ENCODE data around the gene NPTX2. TPM values are rescaled to one million over a fixed set of nuclear protein-coding genes. Genes with fewer than 3 reads are reported as not detected.

Gene NPTX2
- total RNA-seq, 1 donor from 2014 or later: not detected

DNA sequence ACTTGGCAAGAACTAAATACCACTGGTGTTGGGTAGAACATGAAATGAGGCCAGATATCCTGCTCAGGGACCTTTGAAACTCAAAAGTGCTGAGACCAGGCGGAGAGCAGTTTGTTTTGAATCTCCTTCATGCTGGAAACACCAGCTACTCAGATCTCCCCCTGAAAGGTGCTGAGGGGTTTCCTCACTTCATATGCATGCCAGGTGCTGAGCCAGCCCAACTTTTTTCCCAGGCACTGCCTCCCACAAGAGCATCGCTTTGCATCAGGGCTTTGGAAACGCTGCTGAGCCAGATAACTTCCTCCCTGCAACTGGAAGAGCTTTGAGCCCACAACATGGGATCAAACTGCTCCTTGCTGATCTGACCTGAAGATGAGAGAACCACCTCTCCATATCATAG is 13.7 kb downstream of the NPTX2 start:
- Mint-ChIP-seq H3K4me3 (no peak overlapping the region), H3K36me3 (ENCODE audit: low read depth) (no peaks in the 10 kb centered on the region), H3K27me3 (peaks cover 21% of the 10 kb centered on the region), H3K27ac (no peak overlapping the region), H3K4me1 (no peaks in the 10 kb centered on the region), H3K9me3 (peaks cover 11% of the 10 kb centered on the region)
- ChIA-PET POLR2A (no interaction called here), CTCF (no interaction called here)
- ATAC-seq (ENCODE audit: low read depth) (no peak), DNase-seq (no peak)
- intact Hi-C loops (cut with micrococcal nuclease): no loop called here
- TF ChIP-seq, protein P1, sequence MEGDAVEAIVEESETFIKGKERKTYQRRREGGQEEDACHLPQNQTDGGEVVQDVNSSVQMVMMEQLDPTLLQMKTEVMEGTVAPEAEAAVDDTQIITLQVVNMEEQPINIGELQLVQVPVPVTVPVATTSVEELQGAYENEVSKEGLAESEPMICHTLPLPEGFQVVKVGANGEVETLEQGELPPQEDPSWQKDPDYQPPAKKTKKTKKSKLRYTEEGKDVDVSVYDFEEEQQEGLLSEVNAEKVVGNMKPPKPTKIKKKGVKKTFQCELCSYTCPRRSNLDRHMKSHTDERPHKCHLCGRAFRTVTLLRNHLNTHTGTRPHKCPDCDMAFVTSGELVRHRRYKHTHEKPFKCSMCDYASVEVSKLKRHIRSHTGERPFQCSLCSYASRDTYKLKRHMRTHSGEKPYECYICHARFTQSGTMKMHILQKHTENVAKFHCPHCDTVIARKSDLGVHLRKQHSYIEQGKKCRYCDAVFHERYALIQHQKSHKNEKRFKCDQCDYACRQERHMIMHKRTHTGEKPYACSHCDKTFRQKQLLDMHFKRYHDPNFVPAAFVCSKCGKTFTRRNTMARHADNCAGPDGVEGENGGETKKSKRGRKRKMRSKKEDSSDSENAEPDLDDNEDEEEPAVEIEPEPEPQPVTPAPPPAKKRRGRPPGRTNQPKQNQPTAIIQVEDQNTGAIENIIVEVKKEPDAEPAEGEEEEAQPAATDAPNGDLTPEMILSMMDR (IDR thresholded peaks at IDR 0.05): no peak

- Mint-ChIP-seq H3K36me3 (ENCODE audit: low read depth) (peaks cover 3% of the 10 kb centered on the region), H3K27me3 (peaks cover 5% of the 10 kb centered on the region), H3K4me1 (peaks cover 19% of the 10 kb centered on the region), H3K4me3 (no peak overlapping the region), H3K9me3 (peaks cover 7% of the 10 kb centered on the region), H3K27ac (no peak overlapping the region)
- intact Hi-C loops (cut with micrococcal nuclease): no loop called here
- TF ChIP-seq, protein P1 (IDR thresholded peaks at IDR 0.05): no peak
- ATAC-seq (ENCODE audit: low read depth) (no peak), DNase-seq (no peak)
- POLR2A ChIA-PET: no interaction called here
- CTCF ChIA-PET: no interaction called here
Observed at GRCh38 chr7:98638853-98639252, 21.8 kb downstream of the NPTX2 start.

GRCh38 chr7:98640375-98640774 is 23.3 kb downstream of the NPTX2 start:
- ATAC-seq (ENCODE audit: low read depth) (no peak), DNase-seq (no peak)
- Mint-ChIP-seq H3K4me3 (no peak overlapping the region), H3K27me3 (peaks cover 5% of the 10 kb centered on the region), H3K9me3 (peaks cover 7% of the 10 kb centered on the region), H3K36me3 (ENCODE audit: low read depth) (peaks cover 3% of the 10 kb centered on the region), H3K4me1 (peaks cover 21% of the 10 kb centered on the region), H3K27ac (no peak overlapping the region)
- TF ChIP-seq, protein P1 (IDR thresholded peaks at IDR 0.05): no peak
- ChIA-PET POLR2A (no interaction called here), CTCF (no interaction called here)
- intact Hi-C loops (cut with micrococcal nuclease): loop anchor here (5.0 to 10.0 kb wide), 3 partner anchors 67 to 326 kb away; no protein-coding TSS in a partner anchor

GRCh38 chr7:98641646-98642500 is 24.8 kb downstream of the NPTX2 start:
- intact Hi-C loops (cut with micrococcal nuclease): loop anchor here (5.0 to 10.0 kb wide), 3 partner anchors 65 to 327 kb away; no protein-coding TSS in a partner anchor
- peaks cover 6% of the 10 kb centered on the region for H3K27me3 Mint-ChIP-seq
- peaks cover 7% of the 10 kb centered on the region for H3K9me3 Mint-ChIP-seq
- peak overlapping the region; percentile 67 for H3K27ac Mint-ChIP-seq
- ChIA-PET POLR2A (interaction anchor here (0.7 kb wide), 2 partner anchors 160 to 228 kb away, joined by 3 read pairs; no protein-coding TSS in a partner anchor), CTCF (no interaction called here)
- DNase-seq: no peak
- peak; percentile 71 for ATAC-seq (ENCODE audit: low read depth)
- peaks cover 21% of the 10 kb centered on the region for H3K4me1 Mint-ChIP-seq
- peak overlapping the region; percentile 44 for H3K4me3 Mint-ChIP-seq
- TF ChIP-seq, protein P1 (IDR thresholded peaks at IDR 0.05): no peak
- H3K36me3 Mint-ChIP-seq (ENCODE audit: low read depth): peaks cover 3% of the 10 kb centered on the region

- Mint-ChIP-seq H3K27ac (no peak overlapping the region), H3K4me1 (peaks cover 21% of the 10 kb centered on the region), H3K9me3 (peaks cover 6% of the 10 kb centered on the region), H3K4me3 (no peak overlapping the region), H3K36me3 (ENCODE audit: low read depth) (peaks cover 3% of the 10 kb centered on the region), H3K27me3 (peaks cover 6% of the 10 kb centered on the region)
- DNase-seq (no peak), ATAC-seq (ENCODE audit: low read depth) (no peak)
- TF ChIP-seq, protein P1 (IDR thresholded peaks at IDR 0.05): no peak
- ChIA-PET CTCF (no interaction called here), POLR2A (no interaction called here)
- intact Hi-C loops (cut with micrococcal nuclease): loop anchor here (5.0 to 10.0 kb wide), 3 partner anchors 64 to 329 kb away; no protein-coding TSS in a partner anchor
Observed at GRCh38 chr7:98643236-98643985, 26.3 kb downstream of the NPTX2 start.

All from activated B cell treated with CpG ODN at 0.5 μM for 24 hours (primary cell).